Heart left ventricle (tissue), 16 donors: ENCODE measurements around the gene KRT71. TPM values are rescaled to one million over a fixed set of nuclear protein-coding genes. Genes with fewer than 3 reads are reported as not detected.

ENCODE experiments used
- ATAC-seq, 4 donors: fragments of 200-7000 bp; cut with Tn5 transposase; one replicate each; pipeline ENCODE4 v1.9.1; 2020 to 2022; ENCODE audit warnings: moderate library complexity in 4 of 4, mild to moderate bottlenecking in 3 of 4, moderate number of reproducible peaks in 1 of 4
- DNase-seq, 5 donors: peaks; one replicate each; pipeline ENCODE4 v3.0.0-alpha.2; 2020
- H3K27ac ChIP-seq, 12 donors: fragments of 200-600 bp; sonication (generic) in 4 of 12; one replicate each; pipeline versions ENCODE4 v1.5.0 to v1.8.0; 2016 to 2022; ENCODE audit warnings: mild to moderate bottlenecking in 2 of 12
- H3K27me3 ChIP-seq, 9 donors: fragments of 200-600 bp; sonication (generic) in 2 of 9; one replicate each; pipeline versions ENCODE4 v1.5.1 to v1.8.0; 2016 to 2022; ENCODE audit warnings: mild to moderate bottlenecking in 3 of 9
- H3K36me3 ChIP-seq, 9 donors: fragments of 200-600 bp; sonication (generic) in 2 of 9; one replicate each; pipeline versions ENCODE4 v1.5.0 to v1.8.0; 2018 to 2022; ENCODE audit warnings: mild to moderate bottlenecking in 2 of 9
- H3K4me1 ChIP-seq, 12 donors: fragments of 200-600 bp; sonication (generic) in 4 of 12; one replicate each; pipeline versions ENCODE4 v1.5.0 to v1.8.0; 2016 to 2022; ENCODE audit warnings: mild to moderate bottlenecking in 3 of 12
- H3K4me3 ChIP-seq, 12 donors: fragments of 200-600 bp; sonication (generic) in 4 of 12; one replicate each; pipeline versions ENCODE4 v1.5.0 to v1.8.0; 2017 to 2022; ENCODE audit warnings: mild to moderate bottlenecking in 9 of 12, moderate library complexity in 4 of 12
- H3K9me3 ChIP-seq, 12 donors: fragments of 200-600 bp; sonication (generic) in 4 of 12; one replicate each; pipeline versions ENCODE4 v1.5.0 to v1.8.0; 2016 to 2022; ENCODE audit warnings: mild to moderate bottlenecking in 1 of 12
- POLR2A ChIP-seq, 2 donors: fragments of 450-650 bp; IDR thresholded peaks; one replicate each; pipeline ENCODE4 v1.6.1; 2017; ENCODE audit warnings: antibody characterized with exemption in 2 of 2, mild to moderate bottlenecking in 2 of 2, moderate library complexity in 2 of 2
- WGBS, 4 donors: extraction: QIAGEN DNeasy Blood & Tissue Kit in 2 of 4; methylation state at CpG; one replicate each; pipeline versions ENCODE4 v1.1.5 to v1.1.7; 2013 to 2018; 5-methylcytosine and 5-hydroxymethylcytosine counted together
- intact Hi-C, 10 donors: fragments of 100-400 bp; cut with DNase I; formaldehyde crosslinking; loops; one replicate each; pipeline versions ENCODE4 v1.11.1 to v1.14.2; 2022
- polyA plus RNA-seq, 2 donors: library from polyadenylated mRNA; stranded (reverse); fragments of 200-250 nt; gene quantifications; one replicate each; pipeline ENCODE4 v1.2.3, GENCODE V29; 2013
- total RNA-seq, 9 donors: library from RNA; depleted of rRNA in 2 of 9; stranded (reverse); fragments of >200 nt in 2 of 9; fragmentation: NEBNext Ultra II Directional in 3 of 9; extraction: Animal tissue kit (Norgen Biotek cat#: 25700) in 3 of 9; gene quantifications; one replicate each; pipeline versions ENCODE4 v1.1.0 to v1.2.4, GENCODE V29; 2016 to 2023
- TF ChIP-seq, protein P1 (sequence below), 12 donors: fragments of 200-600 bp; sonication (generic) in 4 of 12; IDR thresholded peaks; one replicate each; pipeline versions ENCODE4 v1.5.0 to v1.8.0; 2018 to 2022; ENCODE audit warnings: antibody characterized with exemption in 12 of 12, mild to moderate bottlenecking in 5 of 12
- donor health status: ischemic (EF 13 %, LVEDD 7.1; RV severe dilation, severe dysfunction).
- donor health status: healthy with polysubstance abuse.
- donor health status: DM: no; HTN: yes; CAD: no.
- donor health status: DM: no; HTN: no; CAD: no.
- donor health status: ischemic (EF 25% LVEDD 6.9; RV normal size, moderate dysfunction).
- donor health status: ischemic (EF 25% LVEDD 5.7; RV mildly dilated, moderate dysfunction).
- donor health status: healthy.
- donor health status: DM: yes; HTN: yes; CAD: no.
- donor health status: ischemic (EF 35%, LVEDD 5.7; RV mildly dilated, moderate dysfunction).
- donor health status: nonischemic (EF 11% LVEDD 7.7; RV severe dilation, severe dysfunction).
- donor health status: DM: yes; HTN: yes; CAD: no.
- donor health status: PGD.
- donor health status: ischemic (EF 29% LVEDD 5.4; RV normal size, mild dysfunction).
- donor health status: nonischemic (EF 23%, LVEDD 6.1; RV moderate dilation, normal function).

The KRT71 gene
- total and polyA plus RNA-seq, 11 donors, result not detected

DNA sequence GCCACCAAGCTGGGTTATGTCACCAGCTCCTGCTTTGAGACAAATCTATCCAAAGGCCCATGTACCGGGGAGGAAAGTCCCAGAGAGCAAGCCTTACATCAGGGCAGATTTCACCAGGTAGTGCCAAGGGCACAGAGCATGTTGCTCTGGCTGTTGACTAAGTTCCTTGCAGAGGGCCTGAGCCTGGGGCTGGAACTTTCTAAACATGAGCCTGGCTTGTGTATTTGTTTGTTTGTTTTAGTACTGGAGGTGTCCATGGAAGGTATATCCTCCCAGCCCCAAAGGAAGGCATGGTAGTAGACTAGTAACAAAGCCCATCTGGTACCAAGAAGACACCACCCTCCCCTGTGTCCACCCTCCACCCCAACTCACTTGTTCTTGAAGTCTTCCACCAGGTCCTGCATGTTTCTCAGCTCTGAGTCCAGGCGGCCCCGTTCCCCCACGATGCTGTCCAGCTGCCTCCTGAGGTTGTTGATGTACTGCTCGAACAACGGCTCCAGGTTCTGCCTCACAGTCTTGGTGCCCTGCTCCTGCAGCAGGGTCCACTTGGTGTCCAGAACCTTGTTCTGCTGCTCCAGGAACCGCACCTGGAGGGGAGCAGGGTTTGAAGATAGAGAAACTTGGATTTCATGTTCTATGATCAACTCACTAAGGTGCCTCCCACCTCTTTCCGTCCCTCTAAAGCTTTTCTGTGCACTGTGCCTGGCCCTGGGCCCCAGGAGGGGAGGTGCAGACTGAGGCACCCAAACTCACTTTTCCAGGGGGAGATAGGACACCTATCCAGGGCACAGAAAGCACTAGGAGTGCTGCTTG is 34.2 kb downstream of the KRT71 start:
- TF ChIP-seq, protein P1, sequence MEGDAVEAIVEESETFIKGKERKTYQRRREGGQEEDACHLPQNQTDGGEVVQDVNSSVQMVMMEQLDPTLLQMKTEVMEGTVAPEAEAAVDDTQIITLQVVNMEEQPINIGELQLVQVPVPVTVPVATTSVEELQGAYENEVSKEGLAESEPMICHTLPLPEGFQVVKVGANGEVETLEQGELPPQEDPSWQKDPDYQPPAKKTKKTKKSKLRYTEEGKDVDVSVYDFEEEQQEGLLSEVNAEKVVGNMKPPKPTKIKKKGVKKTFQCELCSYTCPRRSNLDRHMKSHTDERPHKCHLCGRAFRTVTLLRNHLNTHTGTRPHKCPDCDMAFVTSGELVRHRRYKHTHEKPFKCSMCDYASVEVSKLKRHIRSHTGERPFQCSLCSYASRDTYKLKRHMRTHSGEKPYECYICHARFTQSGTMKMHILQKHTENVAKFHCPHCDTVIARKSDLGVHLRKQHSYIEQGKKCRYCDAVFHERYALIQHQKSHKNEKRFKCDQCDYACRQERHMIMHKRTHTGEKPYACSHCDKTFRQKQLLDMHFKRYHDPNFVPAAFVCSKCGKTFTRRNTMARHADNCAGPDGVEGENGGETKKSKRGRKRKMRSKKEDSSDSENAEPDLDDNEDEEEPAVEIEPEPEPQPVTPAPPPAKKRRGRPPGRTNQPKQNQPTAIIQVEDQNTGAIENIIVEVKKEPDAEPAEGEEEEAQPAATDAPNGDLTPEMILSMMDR (IDR thresholded peaks at IDR 0.05), result no peak
- TF ChIP-seq POLR2A (IDR thresholded peaks at IDR 0.05), result no peak
- Histone ChIP-seq H3K9me3 (no peaks in the 10 kb centered on the region), H3K4me3 (no peak overlapping the region), H3K27ac (no peak overlapping the region), H3K4me1 (no peaks in the 10 kb centered on the region), H3K36me3 (no peaks in the 10 kb centered on the region), H3K27me3 (no peaks in the 10 kb centered on the region)
- DNase-seq (no peak), ATAC-seq (no peak)
- intact Hi-C loops, result loop anchor here in 1 of 10 donors (10.0 kb wide), 1 partner anchor 364 kb away; no protein-coding TSS in a partner anchor
- WGBS, 4 donors, result 82 to 94% (median 84%) methylated on average over 8 of the region's 8 CpGs

DNA sequence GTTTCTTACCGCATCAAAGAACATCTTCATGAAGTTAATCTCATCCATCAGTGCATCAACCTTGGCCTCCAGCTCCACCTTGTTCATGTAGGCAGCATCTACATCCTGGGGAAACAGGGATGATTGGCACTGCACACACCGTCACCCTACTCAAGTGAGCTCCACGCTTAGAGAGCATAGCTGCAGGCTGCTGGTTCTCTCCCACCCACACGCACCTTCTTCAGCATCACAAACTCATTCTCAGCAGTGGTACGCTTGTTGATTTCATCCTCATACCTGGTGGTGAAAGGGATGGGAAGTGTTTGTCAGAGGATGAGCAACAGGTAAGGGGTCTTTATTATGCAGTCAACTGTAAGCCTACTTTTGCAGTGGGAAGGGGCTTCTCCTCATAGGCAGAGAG is 35.1 kb downstream of the KRT71 start:
- H3K27ac ChIP-seq, result no peak overlapping the region
- no peaks in the 10 kb centered on the region for H3K36me3 ChIP-seq
- TF ChIP-seq POLR2A (IDR thresholded peaks at IDR 0.05), result no peak
- TF ChIP-seq, protein P1 (IDR thresholded peaks at IDR 0.05), result no peak
- no peaks in the 10 kb centered on the region for H3K9me3 ChIP-seq
- no peaks in the 10 kb centered on the region for H3K4me1 ChIP-seq
- no peaks in the 10 kb centered on the region for H3K27me3 ChIP-seq
- no peak overlapping the region for H3K4me3 ChIP-seq
- ATAC-seq (no peak), DNase-seq (no peak)
- intact Hi-C loops, result loop anchor here in 1 of 10 donors (10.0 kb wide), 1 partner anchor 363 kb away; no protein-coding TSS in a partner anchor
- 83 to 91% (median 89%) methylated on average over 5 of the region's 5 CpGs for WGBS, 4 donors

DNA sequence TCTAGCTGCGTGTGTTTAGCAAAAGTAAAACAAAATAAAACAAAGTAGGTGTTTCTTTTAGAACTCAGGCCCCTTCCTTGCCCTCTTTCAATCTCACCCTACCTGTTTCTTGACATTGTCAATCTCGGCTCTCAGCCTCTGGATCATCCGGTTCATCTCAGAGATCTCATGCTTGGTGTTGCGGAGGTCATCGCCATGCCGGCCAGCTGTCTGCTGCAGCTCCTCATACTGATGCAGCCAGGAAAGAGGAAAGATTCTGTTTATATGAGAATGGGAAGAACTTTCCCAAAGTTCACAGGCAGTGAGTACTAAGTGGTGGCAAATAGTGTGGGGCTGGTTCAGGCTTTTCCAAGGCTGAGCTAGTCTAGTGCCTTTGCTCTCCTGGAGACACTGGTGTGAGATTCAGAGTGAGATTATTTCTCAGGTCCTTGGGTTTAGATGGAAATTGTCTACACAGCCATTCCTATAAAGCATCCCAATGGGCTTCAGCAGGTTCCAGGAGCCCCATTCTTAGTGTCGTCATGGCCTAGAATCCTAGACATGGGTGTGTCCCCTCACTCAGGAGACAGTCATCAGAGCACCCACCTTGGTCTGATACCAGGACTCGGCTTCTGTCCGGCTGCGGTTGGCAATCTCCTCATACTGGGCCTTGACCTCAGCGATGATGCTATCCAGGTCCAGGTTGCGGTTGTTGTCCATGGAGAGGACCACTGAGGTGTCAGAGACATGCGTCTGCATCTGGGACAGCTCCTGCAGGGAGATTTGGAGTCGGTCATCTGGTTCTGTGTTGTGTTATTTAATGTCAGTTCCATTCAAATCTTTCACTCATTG is 35.7 kb downstream of the KRT71 start:
- TF ChIP-seq POLR2A (IDR thresholded peaks at IDR 0.05), result no peak
- TF ChIP-seq, protein P1 (IDR thresholded peaks at IDR 0.05), result no peak
- H3K4me3 ChIP-seq, result no peak overlapping the region
- DNase-seq (no peak), ATAC-seq (no peak)
- no peaks in the 10 kb centered on the region for H3K36me3 ChIP-seq
- intact Hi-C loops, result loop anchor here in 1 of 10 donors (10.0 kb wide), 1 partner anchor 362 kb away; no protein-coding TSS in a partner anchor
- no peak overlapping the region for H3K27ac ChIP-seq
- H3K9me3 ChIP-seq, result no peaks in the 10 kb centered on the region
- H3K4me1 ChIP-seq, result no peaks in the 10 kb centered on the region
- no peaks in the 10 kb centered on the region for H3K27me3 ChIP-seq
- WGBS, 4 donors, result 88 to 93% (median 90%) methylated on average over 13 to 14 of the region's 14 CpGs
